NCI-H2107 treated with DMSO at 0.1 percent for 48 hours (cell line): ENCODE measurements around the gene DUS2.
A peak's percentile ranks its signal among the peaks of the same experiment; 100 is the strongest.
"Not testable (repeated sequence)": the region's sequence is repeated elsewhere in the genome, so short reads cannot be mapped to it uniquely, and the experiment has no call there.

Experiments used
- DNase-seq: peaks from one replicate; lab custom pipeline; 2025; ENCODE audit not compliant: unreplicated experiment; lab: John Stamatoyannopoulos, UW

The DUS2 gene

GRCh38 chr16:67998231-67998778, 24.8 kb upstream of the DUS2 start:
- not testable (repeated sequence) for DNase-seq

- not testable (repeated sequence) for DNase-seq
Observed at GRCh38 chr16:67998779-67999688, 24.1 kb upstream of the DUS2 start, which contains the start of gene DPEP2. Gene DPEP2, minus strand, starts transcription at chr16:67999484. Its CDS starts 6,272 bp downstream, at chr16:67993212.

- no peak for DNase-seq
Observed at GRCh38 chr16:67999985-68000384, 23.1 kb upstream of the DUS2 start.

- DNase-seq = no peak
Observed at GRCh38 chr16:68000450-68000849, 22.6 kb upstream of the DUS2 start.

GRCh38 chr16:68003031-68003430, 20.1 kb upstream of the DUS2 start:
- no peak for DNase-seq

GRCh38 chr16:68005211-68005610, 17.9 kb upstream of the DUS2 start:
- no peak for DNase-seq

GRCh38 chr16:68005786-68006286, 17.2 kb upstream of the DUS2 start:
- DNase-seq = no peak

GRCh38 chr16:68009157-68009735, 13.8 kb upstream of the DUS2 start:
- no peak for DNase-seq

GRCh38 chr16:68009872-68010271, 13.2 kb upstream of the DUS2 start:
- not testable (repeated sequence) for DNase-seq

- DNase-seq = no peak
Observed at GRCh38 chr16:68013440-68013839, 9.6 kb upstream of the DUS2 start.

- DNase-seq = no peak
Observed at GRCh38 chr16:68015681-68016080, 7.4 kb upstream of the DUS2 start, which contains the start of gene DPEP2NB. Gene DPEP2NB, minus strand, starts transcription at chr16:68015911. Its CDS starts 141 bp downstream, at chr16:68015770.

GRCh38 chr16:68019167-68019680, 3.9 kb upstream of the DUS2 start:
- DNase-seq = no peak

GRCh38 chr16:68021490-68021889, 1.6 kb upstream of the DUS2 start:
- DNase-seq = no peak

- DNase-seq = no peak
Observed at GRCh38 chr16:68022278-68022727, 781 bp upstream of the DUS2 start.

GRCh38 chr16:68028996-68029395, 5.9 kb downstream of the DUS2 start:
- no peak for DNase-seq

- DNase-seq = not testable (repeated sequence)
Observed at GRCh38 chr16:68030108-68030507, 7.0 kb downstream of the DUS2 start.

- DNase-seq = no peak
Observed at GRCh38 chr16:68031951-68032350, 8.9 kb downstream of the DUS2 start.

- no peak for DNase-seq
Observed at GRCh38 chr16:68033101-68033500, 10.0 kb downstream of the DUS2 start.

GRCh38 chr16:68035227-68035626, 12.1 kb downstream of the DUS2 start:
- peak; percentile 20 for DNase-seq

GRCh38 chr16:68037841-68038597, 14.9 kb downstream of the DUS2 start:
- DNase-seq = no peak
